HepG2 (cell line): ENCODE data around the gene DNTTIP2. TPM values are rescaled to one million over a fixed set of nuclear protein-coding genes. Genes with fewer than 3 reads are reported as not detected.

ENCODE experiments used
- ATM ChIP-seq: fragments of 450-650 bp; IDR thresholded peaks from 2 replicates; pipeline ENCODE4 v1.7.1; 2017; ENCODE audit warnings: mild to moderate bottlenecking, borderline replicate concordance
- CBFB ChIP-seq: sonication (generic); formaldehyde crosslinking; IDR thresholded peaks from 2 replicates; pipeline ENCODE4 v1.4.0; 2020; ENCODE audit warnings: missing genetic modification reagents
- ELK4 ChIP-seq: sonication (generic); formaldehyde crosslinking; IDR thresholded peaks from 2 replicates; pipeline ENCODE4 v1.9.0; 2021; ENCODE audit warnings: missing genetic modification reagents, borderline replicate concordance
- FOXM1 ChIP-seq: sonication (generic); formaldehyde crosslinking; IDR thresholded peaks from 2 replicates; pipeline ENCODE4 v1.5.0; 2020; ENCODE audit warnings: missing genetic modification reagents
- JARID2 ChIP-seq: sonication (generic); formaldehyde crosslinking; IDR thresholded peaks from 2 replicates; pipeline ENCODE4 v1.8.1; 2023; ENCODE audit warnings: missing genetic modification reagents, inconsistent platforms; ENCODE audit not compliant: insufficient replicate concordance
- MED13 ChIP-seq: sonication (generic); formaldehyde crosslinking; IDR thresholded peaks from 2 replicates; pipeline ENCODE4 v1.5.0; 2020; ENCODE audit warnings: missing genetic modification reagents
- MZF1 ChIP-seq: sonication (generic); formaldehyde crosslinking; IDR thresholded peaks from 2 replicates; pipeline ENCODE4 v1.8.1; 2023; ENCODE audit warnings: mild to moderate bottlenecking, missing genetic modification reagents, borderline replicate concordance
- NFKBIZ ChIP-seq: IDR thresholded peaks from 2 replicates; pipeline ENCODE4 v1.6.1; 2018; ENCODE audit warnings: missing genetic modification reagents, missing compliant biosample characterization
- PHF8 ChIP-seq: sonication (generic); formaldehyde crosslinking; IDR thresholded peaks from 2 replicates; pipeline ENCODE4 v1.5.0; 2020; ENCODE audit warnings: missing genetic modification reagents
- ZBTB7A ChIP-seq: sonication (generic); formaldehyde crosslinking; IDR thresholded peaks from 2 replicates; pipeline ENCODE4 v1.8.0; 2022; ENCODE audit warnings: mild to moderate bottlenecking, missing genetic modification reagents
- ZMAT3 ChIP-seq: sonication (generic); formaldehyde crosslinking; conservative IDR thresholded peaks from 2 replicates; pipeline ENCODE4 v1.7.0; 2021; ENCODE audit warnings: missing genetic modification reagents
- ZNF136 ChIP-seq: sonication (generic); formaldehyde crosslinking; IDR thresholded peaks from 2 replicates; pipeline ENCODE4 v1.8.1; 2022; ENCODE audit warnings: low read depth, mild to moderate bottlenecking, moderate library complexity, missing genetic modification reagents
- ZNF557 ChIP-seq: sonication (generic); formaldehyde crosslinking; IDR thresholded peaks from 2 replicates; pipeline ENCODE4 v1.4.0; 2020; ENCODE audit warnings: missing genetic modification reagents
- ZNF747 ChIP-seq: sonication (generic); formaldehyde crosslinking; IDR thresholded peaks from 2 replicates; pipeline ENCODE4 v1.8.1; 2023; ENCODE audit warnings: missing genetic modification reagents, mild to moderate bottlenecking, borderline replicate concordance
- ZNF766 ChIP-seq: sonication (generic); formaldehyde crosslinking; IDR thresholded peaks from 2 replicates; pipeline ENCODE4 v1.5.0; 2020; ENCODE audit warnings: missing genetic modification reagents, borderline replicate concordance
- ZNF773 ChIP-seq: sonication (generic); formaldehyde crosslinking; IDR thresholded peaks from 2 replicates; pipeline ENCODE4 v1.4.0; 2020; ENCODE audit warnings: missing genetic modification reagents, borderline replicate concordance
- polyA plus RNA-seq, 8 experiments: library from polyadenylated mRNA; depleted of rRNA in 3 of 8; stranded (reverse) in 7 of 8; unstranded in 1 of 8; fragments of >200 nt; fragmentation: Illumina TruSeq in 4 of 8; extraction: Trizol in 4 of 8; gene quantifications; 2 replicates each; pipeline versions ENCODE4 v1.2.1 to v1.2.3, GENCODE V29; 2011 to 2016; ENCODE audit warnings: low read depth in 4 of 8, missing spikeins in 1 of 8, mixed read lengths in 1 of 8; ENCODE audit not compliant: insufficient read depth in 1 of 8
- total RNA-seq, 5 experiments: library from RNA; depleted of rRNA; stranded (reverse); fragments of >200 nt; fragmentation: Illumina TruSeq; extraction: Trizol; gene quantifications; 2 replicates each; pipeline ENCODE4 v1.2.3, GENCODE V29; 2016; ENCODE audit warnings: low read depth in 1 of 5
- TF ChIP-seq, protein P1 (sequence below): sonication (generic); formaldehyde crosslinking; IDR thresholded peaks from 2 replicates; pipeline ENCODE4 v1.4.0; 2020; ENCODE audit warnings: mild to moderate bottlenecking, missing genetic modification reagents
- TF ChIP-seq, protein P2 (sequence below): sonication (generic); formaldehyde crosslinking; IDR thresholded peaks from 2 replicates; pipeline ENCODE4 v1.8.1; 2023; ENCODE audit warnings: mild to moderate bottlenecking, missing genetic modification reagents, borderline replicate concordance
- TF ChIP-seq, protein P3 (sequence below): sonication (generic); formaldehyde crosslinking; conservative IDR thresholded peaks from 2 replicates; pipeline ENCODE4 v1.4.0; 2020; ENCODE audit warnings: mild to moderate bottlenecking, missing genetic modification reagents, moderate library complexity
- TF ChIP-seq, protein P4 (sequence below): sonication (generic); formaldehyde crosslinking; conservative IDR thresholded peaks from 2 replicates; pipeline ENCODE4 v1.8.1; 2023; ENCODE audit warnings: missing genetic modification reagents
- TF ChIP-seq, protein P5 (sequence below): sonication (generic); formaldehyde crosslinking; IDR thresholded peaks from 2 replicates; pipeline ENCODE4 v1.4.0; 2020; ENCODE audit warnings: missing genetic modification reagents

DNTTIP2 gene
- total and polyA plus RNA-seq, 2 of the 13 experiments (the other 11 are each of a cell fraction or from before 2014, with no cell fraction given) = 11.4 to 63.3 TPM

- TF ChIP-seq CBFB (no peak), ZNF766 (0 out of 2 replicates have a peak, but pooled peaks have one; percentile 26), MED13 (CRISPR knock-in tag) (no peak), ZNF747 (peak; percentile 83; the same call in 1 of the 2 replicates), ZNF136 (CRISPR knock-in tag) (0 out of 2 replicates have a peak, but pooled peaks have one; percentile 67), ZNF773 (no peak), ATM (no peak), NFKBIZ (CRISPR knock-in tag) (0 out of 2 replicates have a peak, but pooled peaks have one; percentile 56), PHF8 (CRISPR knock-in tag) (no peak), ZMAT3 (CRISPR knock-in tag) (peak; percentile 52; the same call in 1 of the 2 replicates), JARID2 (CRISPR knock-in tag) (no peak), ELK4 (CRISPR knock-in tag) (no peak), MZF1 (CRISPR knock-in tag) (0 out of 2 replicates have a peak, but pooled peaks have one; percentile 42), ZNF557 (no peak), FOXM1 (no peak), ZBTB7A (CRISPR knock-in tag) (peak; percentile 85)
- TF ChIP-seq, protein P1, sequence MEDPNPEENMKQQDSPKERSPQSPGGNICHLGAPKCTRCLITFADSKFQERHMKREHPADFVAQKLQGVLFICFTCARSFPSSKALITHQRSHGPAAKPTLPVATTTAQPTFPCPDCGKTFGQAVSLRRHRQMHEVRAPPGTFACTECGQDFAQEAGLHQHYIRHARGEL (CRISPR knock-in tag) = no peak
- TF ChIP-seq, protein P2, sequence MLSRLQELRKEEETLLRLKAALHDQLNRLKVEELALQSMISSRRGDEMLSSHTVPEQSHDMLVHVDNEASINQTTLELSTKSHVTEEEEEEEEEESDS (CRISPR knock-in tag) = no peak
- TF ChIP-seq, protein P3, sequence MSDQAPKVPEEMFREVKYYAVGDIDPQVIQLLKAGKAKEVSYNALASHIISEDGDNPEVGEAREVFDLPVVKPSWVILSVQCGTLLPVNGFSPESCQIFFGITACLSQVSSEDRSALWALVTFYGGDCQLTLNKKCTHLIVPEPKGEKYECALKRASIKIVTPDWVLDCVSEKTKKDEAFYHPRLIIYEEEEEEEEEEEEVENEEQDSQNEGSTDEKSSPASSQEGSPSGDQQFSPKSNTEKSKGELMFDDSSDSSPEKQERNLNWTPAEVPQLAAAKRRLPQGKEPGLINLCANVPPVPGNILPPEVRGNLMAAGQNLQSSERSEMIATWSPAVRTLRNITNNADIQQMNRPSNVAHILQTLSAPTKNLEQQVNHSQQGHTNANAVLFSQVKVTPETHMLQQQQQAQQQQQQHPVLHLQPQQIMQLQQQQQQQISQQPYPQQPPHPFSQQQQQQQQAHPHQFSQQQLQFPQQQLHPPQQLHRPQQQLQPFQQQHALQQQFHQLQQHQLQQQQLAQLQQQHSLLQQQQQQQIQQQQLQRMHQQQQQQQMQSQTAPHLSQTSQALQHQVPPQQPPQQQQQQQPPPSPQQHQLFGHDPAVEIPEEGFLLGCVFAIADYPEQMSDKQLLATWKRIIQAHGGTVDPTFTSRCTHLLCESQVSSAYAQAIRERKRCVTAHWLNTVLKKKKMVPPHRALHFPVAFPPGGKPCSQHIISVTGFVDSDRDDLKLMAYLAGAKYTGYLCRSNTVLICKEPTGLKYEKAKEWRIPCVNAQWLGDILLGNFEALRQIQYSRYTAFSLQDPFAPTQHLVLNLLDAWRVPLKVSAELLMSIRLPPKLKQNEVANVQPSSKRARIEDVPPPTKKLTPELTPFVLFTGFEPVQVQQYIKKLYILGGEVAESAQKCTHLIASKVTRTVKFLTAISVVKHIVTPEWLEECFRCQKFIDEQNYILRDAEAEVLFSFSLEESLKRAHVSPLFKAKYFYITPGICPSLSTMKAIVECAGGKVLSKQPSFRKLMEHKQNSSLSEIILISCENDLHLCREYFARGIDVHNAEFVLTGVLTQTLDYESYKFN (CRISPR knock-in tag) = peak; percentile 93
- TF ChIP-seq, protein P4, sequence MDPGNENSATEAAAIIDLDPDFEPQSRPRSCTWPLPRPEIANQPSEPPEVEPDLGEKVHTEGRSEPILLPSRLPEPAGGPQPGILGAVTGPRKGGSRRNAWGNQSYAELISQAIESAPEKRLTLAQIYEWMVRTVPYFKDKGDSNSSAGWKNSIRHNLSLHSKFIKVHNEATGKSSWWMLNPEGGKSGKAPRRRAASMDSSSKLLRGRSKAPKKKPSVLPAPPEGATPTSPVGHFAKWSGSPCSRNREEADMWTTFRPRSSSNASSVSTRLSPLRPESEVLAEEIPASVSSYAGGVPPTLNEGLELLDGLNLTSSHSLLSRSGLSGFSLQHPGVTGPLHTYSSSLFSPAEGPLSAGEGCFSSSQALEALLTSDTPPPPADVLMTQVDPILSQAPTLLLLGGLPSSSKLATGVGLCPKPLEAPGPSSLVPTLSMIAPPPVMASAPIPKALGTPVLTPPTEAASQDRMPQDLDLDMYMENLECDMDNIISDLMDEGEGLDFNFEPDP (CRISPR knock-in tag) = no peak
- TF ChIP-seq, protein P5, sequence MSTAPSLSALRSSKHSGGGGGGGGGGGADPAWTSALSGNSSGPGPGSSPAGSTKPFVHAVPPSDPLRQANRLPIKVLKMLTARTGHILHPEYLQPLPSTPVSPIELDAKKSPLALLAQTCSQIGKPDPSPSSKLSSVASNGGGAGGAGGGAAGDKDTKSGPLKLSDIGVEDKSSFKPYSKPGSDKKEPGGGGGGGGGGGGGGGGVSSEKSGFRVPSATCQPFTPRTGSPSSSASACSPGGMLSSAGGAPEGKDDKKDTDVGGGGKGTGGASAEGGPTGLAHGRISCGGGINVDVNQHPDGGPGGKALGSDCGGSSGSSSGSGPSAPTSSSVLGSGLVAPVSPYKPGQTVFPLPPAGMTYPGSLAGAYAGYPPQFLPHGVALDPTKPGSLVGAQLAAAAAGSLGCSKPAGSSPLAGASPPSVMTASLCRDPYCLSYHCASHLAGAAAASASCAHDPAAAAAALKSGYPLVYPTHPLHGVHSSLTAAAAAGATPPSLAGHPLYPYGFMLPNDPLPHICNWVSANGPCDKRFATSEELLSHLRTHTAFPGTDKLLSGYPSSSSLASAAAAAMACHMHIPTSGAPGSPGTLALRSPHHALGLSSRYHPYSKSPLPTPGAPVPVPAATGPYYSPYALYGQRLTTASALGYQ (CRISPR knock-in tag) = peak; percentile 64; the same call in 1 of the 2 replicates
Observed at GRCh38 chr1:93827633-93828366, 51.2 kb downstream of the DNTTIP2 start (continued).
